GM18858 (cell line): ENCODE results near the gene CLDN25.

ENCODE experiments used
- ATAC-seq: cut with Tn5 transposase; IDR thresholded peaks from one replicate; pipeline ENCODE4 v1.9.1; 2021; ENCODE audit not compliant: unreplicated experiment

CLDN25 gene

GRCh38 chr11:113806406-113806805, 26.8 kb downstream of the CLDN25 start:
- ATAC-seq = no peak

GRCh38 chr11:113808931-113809330, 29.3 kb downstream of the CLDN25 start:
- ATAC-seq = no peak

GRCh38 chr11:113814181-113814580, 34.6 kb downstream of the CLDN25 start:
- ATAC-seq = no peak

- no peak for ATAC-seq
Observed at GRCh38 chr11:113817162-113817561, 37.6 kb downstream of the CLDN25 start.

DNA sequence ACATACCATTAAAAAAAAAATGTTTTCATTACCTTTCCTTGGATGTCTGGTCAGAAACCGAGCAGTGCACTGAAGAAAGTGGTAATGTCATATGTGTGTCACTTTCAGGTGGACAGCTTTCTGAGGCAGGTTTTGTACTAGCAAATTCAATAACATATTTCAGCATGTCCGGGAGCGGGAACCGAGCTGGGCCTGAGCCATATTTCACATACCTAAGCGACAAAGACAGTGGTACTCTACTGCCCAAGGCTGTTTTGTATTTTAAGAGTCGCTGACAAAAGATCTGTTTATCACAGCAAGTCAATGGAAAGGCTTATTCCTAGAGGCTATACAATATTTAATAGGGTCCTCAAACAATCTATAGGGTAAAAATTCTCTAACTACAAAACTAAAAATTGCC, 38.0 kb downstream of the CLDN25 start:
- no peak for ATAC-seq

GRCh38 chr11:113818426-113818825, 38.8 kb downstream of the CLDN25 start:
- ATAC-seq = no peak

DNA sequence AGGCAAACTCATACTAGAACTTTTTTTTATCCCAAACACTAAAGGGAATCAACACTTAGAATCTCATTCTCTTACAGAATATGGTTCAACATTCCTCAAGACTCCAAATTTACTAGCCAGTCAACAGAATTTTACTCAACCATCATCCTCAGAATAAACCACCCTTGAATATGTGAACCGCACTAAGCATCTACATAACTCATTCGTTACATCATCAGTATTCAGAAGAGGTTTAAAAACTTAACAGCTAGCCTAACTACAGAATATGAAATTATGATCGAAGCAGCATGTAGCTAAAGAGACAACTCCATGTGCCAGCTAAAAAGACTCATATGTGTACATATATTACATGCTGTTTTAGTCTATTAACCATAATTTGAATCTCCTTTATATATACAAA, 47.9 kb downstream of the CLDN25 start:
- ATAC-seq = no peak

DNA sequence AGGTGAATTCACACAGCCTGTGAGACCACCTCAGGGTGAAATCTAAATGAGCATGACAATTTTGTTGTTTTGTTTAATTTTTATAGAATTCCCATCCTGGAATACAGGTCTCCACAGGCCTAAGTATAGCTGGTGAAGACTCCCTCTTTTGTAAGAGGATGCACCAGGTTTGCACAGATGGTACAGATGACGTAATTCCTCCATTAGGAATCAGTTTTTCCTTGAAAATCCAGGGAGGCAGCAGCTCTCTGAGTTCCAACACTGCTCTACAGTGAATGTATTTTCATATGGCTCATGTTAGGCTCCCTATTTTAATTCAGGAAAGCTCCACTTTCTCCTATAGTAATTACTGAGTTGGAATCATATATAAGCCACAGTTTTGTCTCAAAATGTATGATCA, 48.6 kb downstream of the CLDN25 start:
- no peak for ATAC-seq

- no peak for ATAC-seq
Observed at GRCh38 chr11:113829751-113830150, 50.2 kb downstream of the CLDN25 start.
